Measurements from ENCODE around the gene USP24.

The USP24 gene

DNA sequence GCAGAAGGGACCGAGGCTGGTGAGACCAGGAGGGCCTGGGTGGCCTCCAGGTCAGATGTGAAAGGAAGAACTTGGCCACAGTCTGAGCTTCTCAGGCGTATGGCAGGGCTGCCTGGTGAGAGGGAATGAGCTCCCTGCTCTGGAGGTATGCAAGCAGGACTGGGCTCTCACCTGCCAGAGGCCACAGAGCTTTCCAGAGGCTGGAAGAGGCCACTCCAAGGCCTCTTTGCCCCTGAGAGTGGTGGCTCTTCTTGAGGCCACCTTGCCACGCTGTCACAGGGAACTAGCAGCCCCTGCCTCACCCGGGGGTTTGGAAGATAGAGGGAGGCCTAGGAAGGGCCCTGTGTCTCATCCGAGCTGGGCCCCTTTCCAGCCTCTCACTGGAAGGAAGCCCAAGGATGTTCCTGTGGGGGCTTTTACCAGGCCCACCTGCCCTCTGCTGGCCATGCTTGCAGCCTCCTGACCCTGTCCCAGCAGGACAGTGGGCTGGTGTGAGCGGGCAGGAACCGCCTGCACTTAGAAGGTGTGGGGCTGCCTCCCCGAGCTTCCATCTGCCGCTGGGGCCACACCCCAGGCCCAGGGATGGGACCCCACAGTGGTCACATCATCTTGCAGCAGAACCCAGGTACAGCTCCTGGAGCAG, 165.8 kb downstream of the USP24 start:
- TF ChIP-seq PAX5 (IDR thresholded peaks at IDR 0.05; ENCODE audit: insufficient read depth, low read length, severe bottlenecking) (no peak), TAF1 (IDR thresholded peaks at IDR 0.05; ENCODE audit: low read depth, low read length) (no peak), SPI1 (IDR thresholded peaks at IDR 0.05; ENCODE audit: low read depth, low read length) (no peak), POU2F2 (IDR thresholded peaks at IDR 0.05; ENCODE audit: low read depth, low read length) (no peak), POLR2A (IDR thresholded peaks at IDR 0.05; ENCODE audit: low read depth, low read length) (no peak), POLR2AphosphoS5 (IDR thresholded peaks at IDR 0.05; ENCODE audit: low read depth, low read length) (no peak)
- FAIRE-seq (no peak), DNase-seq (ENCODE audit: insufficient read length, low spot score) (no peak)

DNA sequence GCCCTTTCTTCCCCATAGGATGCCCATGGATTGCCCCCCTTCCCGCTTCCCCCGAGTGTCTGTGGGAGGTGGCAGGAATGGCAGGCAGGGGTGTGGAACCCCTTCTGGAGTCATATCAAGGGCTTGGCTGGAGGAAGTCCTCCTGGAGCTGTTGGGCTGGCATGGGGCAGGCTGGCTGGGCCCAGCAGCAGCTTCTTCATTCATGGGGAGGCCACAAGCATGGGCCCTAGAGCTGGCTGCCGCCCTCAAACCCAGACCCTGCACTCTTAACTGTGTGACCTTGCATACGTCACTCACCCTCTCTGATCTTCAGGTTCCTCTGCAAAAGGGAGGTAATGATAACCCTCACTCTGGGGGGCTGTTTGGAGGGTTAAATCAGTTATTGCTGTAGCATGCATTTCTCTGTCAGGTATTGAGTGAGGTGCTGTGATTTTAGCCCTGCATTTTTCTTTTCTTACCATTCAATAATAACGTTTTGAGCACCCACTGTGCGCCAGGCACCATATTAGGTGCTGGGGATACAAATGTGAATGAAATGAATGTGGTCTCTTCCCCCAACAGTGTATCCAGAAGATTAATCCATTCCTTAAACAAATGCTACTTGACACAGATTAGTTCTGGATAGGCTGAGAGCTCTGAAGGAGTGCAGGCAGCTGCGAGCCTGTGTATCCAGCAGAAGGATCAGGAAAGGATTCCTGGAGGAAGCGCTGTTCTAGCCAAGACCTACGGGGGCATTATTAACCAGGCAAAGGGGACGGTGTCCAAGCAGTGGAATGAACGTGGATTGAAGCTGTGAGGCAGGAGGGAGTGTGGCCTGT, 166.5 kb downstream of the USP24 start:
- no peak for TF ChIP-seq POLR2A (IDR thresholded peaks at IDR 0.05; ENCODE audit: low read depth, low read length)
- TF ChIP-seq PAX5 (IDR thresholded peaks at IDR 0.05; ENCODE audit: insufficient read depth, low read length, severe bottlenecking) = no peak
- TF ChIP-seq SPI1 (IDR thresholded peaks at IDR 0.05; ENCODE audit: low read depth, low read length) = no peak
- no peak for TF ChIP-seq TAF1 (IDR thresholded peaks at IDR 0.05; ENCODE audit: low read depth, low read length)
- TF ChIP-seq POLR2AphosphoS5 (IDR thresholded peaks at IDR 0.05; ENCODE audit: low read depth, low read length) = no peak
- TF ChIP-seq POU2F2 (IDR thresholded peaks at IDR 0.05; ENCODE audit: low read depth, low read length) = no peak
- DNase-seq (ENCODE audit: insufficient read length, low spot score) (no peak), FAIRE-seq (no peak)

DNA sequence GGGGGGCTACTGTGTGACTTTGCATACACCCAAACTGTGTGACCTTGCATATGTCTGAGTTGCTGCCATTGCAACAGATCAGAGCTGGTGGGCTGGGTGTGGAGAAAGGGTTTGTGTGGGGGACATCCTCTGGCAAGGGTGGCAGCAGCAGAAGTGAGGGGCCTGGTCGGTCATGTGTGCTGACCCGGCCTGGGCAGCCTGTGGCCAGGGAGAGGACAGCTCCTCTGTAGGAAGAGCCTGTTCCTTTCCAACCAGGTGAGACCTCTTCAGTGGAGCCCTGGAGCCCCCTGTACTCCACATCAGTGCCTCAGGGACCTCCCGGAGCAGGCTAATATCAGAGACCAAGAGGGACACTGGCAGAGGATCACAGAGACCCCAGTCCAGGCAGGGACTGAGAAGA, 167.6 kb downstream of the USP24 start:
- TF ChIP-seq POLR2AphosphoS5 (IDR thresholded peaks at IDR 0.05; ENCODE audit: low read depth, low read length) (no peak), POLR2A (IDR thresholded peaks at IDR 0.05; ENCODE audit: low read depth, low read length) (no peak), TAF1 (IDR thresholded peaks at IDR 0.05; ENCODE audit: low read depth, low read length) (no peak)
- no peak for DNase-seq (ENCODE audit: insufficient read length, low spot score)
- no peak for FAIRE-seq

DNA sequence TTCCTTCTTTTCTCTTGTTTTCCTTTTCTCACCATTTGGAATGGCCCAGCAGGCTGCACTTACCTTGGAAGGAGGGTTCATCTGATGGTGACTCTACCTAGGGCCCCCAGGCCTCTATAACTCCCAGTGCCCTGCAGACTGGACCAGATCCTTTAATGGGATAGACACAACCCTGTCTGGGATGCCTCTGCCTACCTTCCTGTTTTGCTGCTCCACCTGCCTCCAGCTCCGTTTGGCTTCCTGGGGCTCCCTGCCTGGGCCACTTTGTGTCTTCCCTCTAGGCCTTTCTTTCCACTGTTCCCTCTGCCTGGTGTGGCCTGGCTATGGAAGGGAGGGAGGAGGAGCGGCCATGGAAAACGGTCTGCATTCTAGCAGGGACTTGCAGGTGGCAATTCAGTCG, 168.3 kb downstream of the USP24 start:
- FAIRE-seq (no peak), DNase-seq (ENCODE audit: insufficient read length, low spot score) (no peak)
- no peak for TF ChIP-seq SPI1 (IDR thresholded peaks at IDR 0.05; ENCODE audit: low read depth, low read length)

DNA sequence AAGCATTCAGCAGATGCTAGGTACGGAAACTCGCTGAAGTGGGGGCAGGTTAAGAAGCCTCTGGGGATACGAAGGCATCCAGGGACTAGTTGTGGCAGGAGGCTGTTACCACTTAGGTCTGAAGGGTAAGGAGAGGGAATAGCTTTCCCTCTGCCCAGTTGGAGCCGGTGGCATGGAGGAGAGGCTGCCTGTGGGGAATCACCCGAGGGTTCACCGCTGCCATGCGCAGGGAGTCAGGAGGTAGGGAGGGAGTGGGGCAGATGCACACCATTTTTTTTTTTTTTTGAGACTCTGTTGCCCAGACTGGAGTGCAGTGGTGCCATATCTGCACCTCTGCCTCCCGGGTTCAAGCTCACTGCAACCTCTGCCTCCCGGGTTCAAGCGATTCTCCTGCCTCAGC, 169.7 kb downstream of the USP24 start:
- FAIRE-seq (no peak), DNase-seq (ENCODE audit: insufficient read length, low spot score) (no peak)
- TF ChIP-seq SPI1 (IDR thresholded peaks at IDR 0.05; ENCODE audit: low read depth, low read length) (no peak), POLR2AphosphoS5 (IDR thresholded peaks at IDR 0.05; ENCODE audit: low read depth, low read length) (no peak), POU2F2 (IDR thresholded peaks at IDR 0.05; ENCODE audit: low read depth, low read length) (no peak), POLR2A (IDR thresholded peaks at IDR 0.05; ENCODE audit: low read depth, low read length) (no peak), PAX5 (IDR thresholded peaks at IDR 0.05; ENCODE audit: insufficient read depth, low read length, severe bottlenecking) (no peak), TAF1 (IDR thresholded peaks at IDR 0.05; ENCODE audit: low read depth, low read length) (no peak)

DNA sequence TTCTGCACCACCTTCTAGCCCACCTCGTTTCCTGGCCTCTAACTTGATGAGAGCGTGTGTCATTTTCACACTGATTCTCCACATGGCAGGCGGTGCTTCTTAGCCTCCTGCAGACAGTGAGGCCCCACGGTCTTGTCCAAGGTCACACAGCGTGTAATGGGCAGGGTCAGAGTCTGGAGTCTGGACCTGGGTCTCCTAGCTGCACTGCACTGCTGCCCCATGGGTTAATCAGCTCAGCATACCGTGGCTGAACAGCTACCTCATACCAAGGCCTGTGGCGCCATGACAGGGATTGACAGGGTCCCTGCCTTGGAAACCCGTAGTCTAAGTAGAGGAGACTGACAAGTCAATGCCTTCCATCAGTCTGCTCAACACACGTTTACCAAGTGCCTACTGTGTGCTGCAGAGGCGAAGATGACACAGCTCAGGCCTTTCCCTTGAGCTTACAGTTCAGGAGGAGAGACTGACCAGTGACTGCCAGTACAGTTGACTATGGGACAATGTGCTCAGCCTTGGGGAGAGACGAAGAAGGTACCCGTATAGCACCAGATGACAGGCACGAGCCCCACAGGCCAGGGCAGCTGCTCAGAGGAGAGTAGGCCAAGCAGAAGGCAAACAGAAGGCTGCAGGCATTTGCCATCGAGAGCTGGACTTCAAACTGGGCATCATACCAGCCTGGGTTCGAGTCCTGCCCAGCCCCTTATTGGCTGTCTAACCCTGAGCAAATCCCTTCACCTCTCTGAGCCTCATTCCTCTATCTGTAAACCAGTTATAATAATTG, 170.4 kb downstream of the USP24 start:
- no peak for TF ChIP-seq TAF1 (IDR thresholded peaks at IDR 0.05; ENCODE audit: low read depth, low read length)
- no peak for TF ChIP-seq PAX5 (IDR thresholded peaks at IDR 0.05; ENCODE audit: insufficient read depth, low read length, severe bottlenecking)
- TF ChIP-seq POLR2AphosphoS5 (IDR thresholded peaks at IDR 0.05; ENCODE audit: low read depth, low read length) = no peak
- FAIRE-seq = no peak
- no peak for DNase-seq (ENCODE audit: insufficient read length, low spot score)

DNA sequence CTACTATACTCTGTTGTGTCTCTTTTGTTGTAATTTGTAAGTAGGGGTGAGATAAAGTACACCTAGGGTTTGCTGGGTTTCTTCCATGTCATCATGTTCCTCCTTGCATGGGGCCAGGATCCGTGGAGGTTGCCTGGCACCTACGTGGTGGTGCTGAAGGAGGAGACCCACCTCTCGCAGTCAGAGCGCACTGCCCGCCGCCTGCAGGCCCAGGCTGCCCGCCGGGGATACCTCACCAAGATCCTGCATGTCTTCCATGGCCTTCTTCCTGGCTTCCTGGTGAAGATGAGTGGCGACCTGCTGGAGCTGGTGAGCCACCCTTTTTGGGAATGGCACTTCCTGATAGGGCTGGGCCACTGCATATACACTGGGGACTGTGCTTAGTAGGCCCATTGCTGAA, 171.4 kb downstream of the USP24 start:
- TF ChIP-seq POLR2AphosphoS5 (IDR thresholded peaks at IDR 0.05; ENCODE audit: low read depth, low read length) = no peak
- no peak for TF ChIP-seq TAF1 (IDR thresholded peaks at IDR 0.05; ENCODE audit: low read depth, low read length)
- TF ChIP-seq SPI1 (IDR thresholded peaks at IDR 0.05; ENCODE audit: low read depth, low read length) = no peak
- no peak for TF ChIP-seq PAX5 (IDR thresholded peaks at IDR 0.05; ENCODE audit: insufficient read depth, low read length, severe bottlenecking)
- TF ChIP-seq POU2F2 (IDR thresholded peaks at IDR 0.05; ENCODE audit: low read depth, low read length) = no peak
- TF ChIP-seq POLR2A (IDR thresholded peaks at IDR 0.05; ENCODE audit: low read depth, low read length) = no peak
- FAIRE-seq = no peak
- no peak for DNase-seq (ENCODE audit: insufficient read length, low spot score)

DNA sequence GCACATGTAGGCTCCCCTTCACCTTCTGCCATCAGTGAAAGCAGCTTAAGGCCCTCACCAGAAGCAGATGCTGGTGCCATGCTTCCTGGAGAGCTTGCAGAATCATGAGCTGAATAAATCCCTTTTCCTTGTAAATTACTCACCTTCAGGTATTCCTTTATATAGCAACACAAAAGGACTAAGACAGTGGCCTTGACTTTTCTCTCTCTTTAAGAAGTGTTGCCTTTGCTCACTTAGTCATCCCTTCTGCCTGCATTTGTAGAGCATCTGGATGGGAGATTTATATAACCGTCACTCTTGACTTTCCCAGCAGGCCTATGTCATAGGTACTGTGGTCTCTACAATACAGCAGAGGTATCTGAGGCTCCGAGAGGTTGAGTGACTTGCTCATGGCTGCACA, 172.2 kb downstream of the USP24 start:
- TF ChIP-seq SPI1 (IDR thresholded peaks at IDR 0.05; ENCODE audit: low read depth, low read length) (no peak), POU2F2 (IDR thresholded peaks at IDR 0.05; ENCODE audit: low read depth, low read length) (no peak), POLR2AphosphoS5 (IDR thresholded peaks at IDR 0.05; ENCODE audit: low read depth, low read length) (no peak), PAX5 (IDR thresholded peaks at IDR 0.05; ENCODE audit: insufficient read depth, low read length, severe bottlenecking) (no peak), TAF1 (IDR thresholded peaks at IDR 0.05; ENCODE audit: low read depth, low read length) (no peak), POLR2A (IDR thresholded peaks at IDR 0.05; ENCODE audit: low read depth, low read length) (no peak)
- FAIRE-seq (no peak), DNase-seq (ENCODE audit: insufficient read length, low spot score) (no peak)

DNA sequence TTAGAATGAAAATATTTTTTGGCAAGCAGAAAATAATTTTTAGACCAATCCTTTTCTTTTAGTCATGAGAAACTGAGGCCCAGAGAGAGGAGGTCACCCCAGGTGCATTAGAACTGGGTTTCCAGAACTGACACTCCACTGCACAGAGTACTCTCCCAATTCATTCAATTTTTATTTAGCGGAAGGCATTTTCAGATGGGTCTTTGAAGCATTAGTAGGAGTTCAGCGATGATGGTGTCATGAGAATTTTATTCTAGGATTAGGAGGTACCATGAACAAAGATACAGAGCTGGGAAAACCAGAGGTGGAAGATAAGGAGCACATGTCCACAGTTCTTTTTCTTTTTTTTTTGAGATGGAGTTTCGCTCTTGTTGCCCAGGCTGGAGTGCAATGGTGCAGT, 173.6 kb downstream of the USP24 start:
- FAIRE-seq = no peak
- no peak for TF ChIP-seq TAF1 (IDR thresholded peaks at IDR 0.05; ENCODE audit: low read depth, low read length)
- no peak for TF ChIP-seq SPI1 (IDR thresholded peaks at IDR 0.05; ENCODE audit: low read depth, low read length)
- no peak for TF ChIP-seq POU2F2 (IDR thresholded peaks at IDR 0.05; ENCODE audit: low read depth, low read length)
- TF ChIP-seq POLR2AphosphoS5 (IDR thresholded peaks at IDR 0.05; ENCODE audit: low read depth, low read length) = no peak
- no peak for TF ChIP-seq POLR2A (IDR thresholded peaks at IDR 0.05; ENCODE audit: low read depth, low read length)
- TF ChIP-seq PAX5 (IDR thresholded peaks at IDR 0.05; ENCODE audit: insufficient read depth, low read length, severe bottlenecking) = no peak
- no peak for DNase-seq (ENCODE audit: insufficient read length, low spot score)
